Stomach smooth muscle (tissue), 2 donors: ENCODE data around the gene EIF2D.
A peak's percentile ranks its signal among the peaks of the same experiment; 100 is the strongest.
"Not testable (repeated sequence)": the region's sequence is repeated elsewhere in the genome, so short reads cannot be mapped to it uniquely, and the experiment has no call there.

ENCODE experiments used
- H3K27ac ChIP-seq: one replicate; pipeline ENCODE4 v1.7.0; 2013; ENCODE audit warnings: mild to moderate bottlenecking, low read length, inconsistent platforms
- H3K27me3 ChIP-seq, 2 donors: one replicate each; pipeline ENCODE4 v1.7.0; 2013; ENCODE audit warnings: low read length in 2 of 2; ENCODE audit not compliant: insufficient read depth in 2 of 2, control insufficient read depth in 1 of 2
- H3K36me3 ChIP-seq, 2 donors: one replicate each; pipeline ENCODE4 v1.7.0; 2013; ENCODE audit warnings: low read length in 2 of 2; ENCODE audit not compliant: control insufficient read depth in 2 of 2, insufficient read depth in 2 of 2
- H3K4me1 ChIP-seq: one replicate; pipeline ENCODE4 v1.7.0; 2013; ENCODE audit warnings: low read length; ENCODE audit not compliant: control insufficient read depth, insufficient read depth
- H3K4me3 ChIP-seq, 2 donors: one replicate each; pipeline ENCODE4 v1.7.0; 2013; ENCODE audit warnings: low read length in 2 of 2
- H3K9ac ChIP-seq, 2 donors: one replicate each; pipeline ENCODE4 v1.7.0; 2013; ENCODE audit warnings: low read length in 2 of 2, mild to moderate bottlenecking in 1 of 2
- H3K9me3 ChIP-seq, 2 donors: one replicate each; pipeline ENCODE4 v1.7.0; 2013; ENCODE audit warnings: low read length in 2 of 2; ENCODE audit not compliant: control insufficient read depth in 2 of 2
- donor health status: healthy.
- donor health status: Pancreatic carcinoma.

Gene EIF2D

GRCh38 chr1:206635080-206635977 is 23.1 kb upstream of the EIF2D start, which contains the start of gene DYRK3:
TSS of gene DYRK3 (plus strand) at chr1:206635536. CDS start at chr1:206635704, 168 bp downstream.
- H3K4me3 ChIP-seq: peak within 1 kb of the TSS; percentile 72 to 86
- no peaks in the 10 kb centered on the region for H3K27me3 ChIP-seq
- peak within 1 kb of the TSS; percentile 59 for H3K27ac ChIP-seq
- H3K9ac ChIP-seq: peak within 1 kb of the TSS; percentile 68 to 83
- no peaks in the 10 kb centered on the region for H3K9me3 ChIP-seq
- no peaks in the 10 kb centered on the region for H3K36me3 ChIP-seq
- H3K4me1 ChIP-seq: peaks cover 11% of the 10 kb centered on the region

- Histone ChIP-seq H3K36me3 (no peaks in the 10 kb centered on the region), H3K27ac (peak overlapping the region; percentile 59), H3K4me1 (peaks cover 11% of the 10 kb centered on the region), H3K9me3 (no peaks in the 10 kb centered on the region), H3K4me3 (peak overlapping the region; percentile 72 to 86), H3K27me3 (no peaks in the 10 kb centered on the region), H3K9ac (peak overlapping the region; percentile 68 to 83)
These were observed 22.3 kb upstream of the EIF2D start for GRCh38 chr1:206634365-206635079.

GRCh38 chr1:206633708-206634121 is 21.4 kb upstream of the EIF2D start:
- H3K36me3 ChIP-seq: no peaks in the 10 kb centered on the region

GRCh38 chr1:206631085-206631509 is 18.8 kb upstream of the EIF2D start:
- peaks cover 10% of the 10 kb centered on the region for H3K4me1 ChIP-seq
- no peak overlapping the region for H3K9ac ChIP-seq
- no peak overlapping the region for H3K27ac ChIP-seq
- no peaks in the 10 kb centered on the region for H3K36me3 ChIP-seq
- H3K9me3 ChIP-seq: no peaks in the 10 kb centered on the region
- peaks cover 0 to 4% of the 10 kb centered on the region in 2 donors for H3K27me3 ChIP-seq
- no peak overlapping the region for H3K4me3 ChIP-seq

More at GRCh38 chr1:206633708-206634121, 21.4 kb upstream of the EIF2D start:
- no peak overlapping the region for H3K4me3 ChIP-seq
- no peaks in the 10 kb centered on the region for H3K9me3 ChIP-seq
- H3K27me3 ChIP-seq: peaks cover 0 to 2% of the 10 kb centered on the region in 2 donors
- no peak overlapping the region for H3K9ac ChIP-seq
- H3K4me1 ChIP-seq: peaks cover 11% of the 10 kb centered on the region
- H3K27ac ChIP-seq: no peak overlapping the region

GRCh38 chr1:206628916-206629315 is 16.7 kb upstream of the EIF2D start:
- H3K36me3 ChIP-seq: no peaks in the 10 kb centered on the region
- no peak overlapping the region for H3K27ac ChIP-seq
- H3K4me1 ChIP-seq: no peaks in the 10 kb centered on the region
- H3K4me3 ChIP-seq: no peak overlapping the region
- peaks cover 0 to 4% of the 10 kb centered on the region in 2 donors for H3K27me3 ChIP-seq
- no peaks in the 10 kb centered on the region for H3K9me3 ChIP-seq
- H3K9ac ChIP-seq: no peak overlapping the region

- H3K9ac ChIP-seq, H3K27ac ChIP-seq, H3K36me3 ChIP-seq, H3K27me3 ChIP-seq, H3K4me1 ChIP-seq, H3K9me3 ChIP-seq, H3K4me3 ChIP-seq: not testable (repeated sequence)
These were observed 14.1 kb upstream of the EIF2D start for GRCh38 chr1:206626396-206626795.

GRCh38 chr1:206609229-206609991 is 2.9 kb downstream of the EIF2D start:
- H3K9me3 ChIP-seq: no peaks in the 10 kb centered on the region
- H3K27ac ChIP-seq: no peak overlapping the region
- no peak overlapping the region for H3K9ac ChIP-seq
- H3K27me3 ChIP-seq: no peaks in the 10 kb centered on the region
- no peak overlapping the region for H3K4me3 ChIP-seq
- H3K36me3 ChIP-seq: peaks cover 10 to 18% of the 10 kb centered on the region in 2 donors
- H3K4me1 ChIP-seq: peaks cover 12% of the 10 kb centered on the region

- Histone ChIP-seq H3K9ac (no peak overlapping the region), H3K4me3 (no peak overlapping the region), H3K9me3 (no peaks in the 10 kb centered on the region), H3K36me3 (peaks cover 19 to 24% of the 10 kb centered on the region in 2 donors), H3K4me1 (peaks cover 12% of the 10 kb centered on the region), H3K27me3 (no peaks in the 10 kb centered on the region), H3K27ac (no peak overlapping the region)
These were observed 4.1 kb downstream of the EIF2D start for GRCh38 chr1:206608108-206608698.

- Histone ChIP-seq H3K27me3 (no peaks in the 10 kb centered on the region), H3K36me3 (peaks cover 30 to 38% of the 10 kb centered on the region in 2 donors), H3K4me3 (no peak overlapping the region)
These were observed 5.4 kb downstream of the EIF2D start for GRCh38 chr1:206606867-206607266.

GRCh38 chr1:206604861-206605260 is 7.4 kb downstream of the EIF2D start:
- H3K9me3 ChIP-seq: no peaks in the 10 kb centered on the region
- H3K36me3 ChIP-seq: peaks cover 40 to 48% of the 10 kb centered on the region in 2 donors
- no peaks in the 10 kb centered on the region for H3K4me1 ChIP-seq
- no peak overlapping the region for H3K4me3 ChIP-seq
- no peak overlapping the region for H3K9ac ChIP-seq
- no peaks in the 10 kb centered on the region for H3K27me3 ChIP-seq
- H3K27ac ChIP-seq: no peak overlapping the region

More at GRCh38 chr1:206606867-206607266, 5.4 kb downstream of the EIF2D start:
- Histone ChIP-seq H3K4me1 (peaks cover 11% of the 10 kb centered on the region), H3K27ac (no peak overlapping the region), H3K9me3 (no peaks in the 10 kb centered on the region), H3K9ac (no peak overlapping the region)
